Measurements from ENCODE around the gene RNF113A. TPM values are rescaled to one million over a fixed set of nuclear protein-coding genes. Genes with fewer than 3 reads are reported as not detected.
A peak's percentile ranks its signal among the peaks of the same experiment; 100 is the strongest.
"Not testable (repeated sequence)": the region's sequence is repeated elsewhere in the genome, so short reads cannot be mapped to it uniquely, and the experiment has no call there.

Gene RNF113A
- total RNA-seq, 2 experiments from 2014 or later: 25.2 to 32.8 TPM

DNA sequence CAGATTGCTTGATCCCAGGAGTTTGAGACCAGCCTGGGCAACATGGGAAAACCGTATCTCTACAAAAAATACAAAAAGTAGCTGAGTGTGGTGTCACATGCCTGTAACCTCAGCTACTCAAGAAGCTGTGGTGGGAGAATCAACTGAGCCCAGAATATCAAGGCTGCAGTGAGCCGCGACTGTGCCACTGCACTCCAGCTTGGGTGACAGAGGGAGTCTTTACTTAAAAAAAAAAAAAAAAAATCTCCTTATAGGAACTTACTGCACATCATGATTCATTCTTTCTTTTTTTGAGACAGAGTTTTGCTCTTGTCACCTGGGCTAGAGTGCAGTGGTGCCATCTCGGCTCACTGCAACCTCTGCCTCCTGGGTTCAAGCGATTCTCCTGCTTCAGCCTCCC is 43.1 kb downstream of the RNF113A start:
- Histone ChIP-seq H3K4me2 (ENCODE audit: low read length) (no peak overlapping the region), H3K4me1 (ENCODE audit: insufficient read depth, low read length, poor library complexity, severe bottlenecking) (no peaks in the 10 kb centered on the region), H3K27ac (ENCODE audit: low read depth, low read length, poor library complexity, severe bottlenecking) (no peak overlapping the region), H3K9me2 (ENCODE audit: insufficient read depth, low read length) (no peaks in the 10 kb centered on the region), H4K20me1 (ENCODE audit: insufficient read depth, low read length) (no peaks in the 10 kb centered on the region), H3K36me3 (ENCODE audit: insufficient read depth, low read length) (peaks cover 23% of the 10 kb centered on the region), H3K79me2 (ENCODE audit: insufficient read depth, low read depth, low read length) (no peaks in the 10 kb centered on the region), H3K9me3 (ENCODE audit: low read length) (no peaks in the 10 kb centered on the region), H3K4me3 (ENCODE audit: low read depth, low read length, poor library complexity, severe bottlenecking) (no peak overlapping the region), H2AFZ (ENCODE audit: low read length) (no peak overlapping the region)
- no peak for DNase-seq (ENCODE audit: low spot score)
- ChIA-PET CTCF (ENCODE audit: unreplicated experiment) (no interaction called here), POLR2A (no interaction called here)
- intact Hi-C loops (cut with micrococcal nuclease; ENCODE audit: unreplicated experiment): no loop called here
- TF ChIP-seq CTCF (conservative IDR thresholded peaks at IDR 0.05; ENCODE audit: low read length): no peak
- no peak for TF ChIP-seq EZH2phosphoT487 (IDR thresholded peaks at IDR 0.05; ENCODE audit: borderline replicate concordance, low read depth, low read length)
- no TSS peak for BruUV-seq (replicated peaks)

DNA sequence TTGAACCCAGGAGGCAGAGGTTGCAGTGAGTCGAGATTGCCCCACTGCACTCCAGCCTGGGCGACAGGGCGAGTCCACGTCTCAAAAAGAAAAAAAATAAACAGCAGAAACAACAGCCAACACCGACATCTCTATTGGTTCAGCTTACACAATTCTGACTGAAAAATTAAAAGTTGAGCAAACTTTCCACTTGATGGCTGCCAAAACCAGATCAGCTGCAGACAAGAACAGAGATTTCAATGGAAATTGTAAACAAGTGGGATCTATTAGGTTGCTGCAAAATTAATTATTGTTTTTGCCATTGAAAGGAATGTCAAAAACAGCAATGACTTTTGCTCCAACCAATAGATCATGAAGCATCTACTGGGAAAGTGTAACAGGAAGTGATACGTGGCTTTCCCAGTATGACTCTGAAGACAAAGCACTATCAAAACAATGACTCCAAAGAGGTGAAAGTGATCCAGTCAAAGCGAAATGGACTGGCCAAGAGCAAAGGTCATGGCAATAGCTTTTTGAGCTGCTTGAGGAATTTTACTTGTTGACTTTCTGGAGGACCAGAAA is 45.1 kb downstream of the RNF113A start:
- Histone ChIP-seq H3K9me2 (ENCODE audit: insufficient read depth, low read length) (no peaks in the 10 kb centered on the region), H3K4me1 (ENCODE audit: insufficient read depth, low read length, poor library complexity, severe bottlenecking) (peaks cover 5% of the 10 kb centered on the region), H3K79me2 (ENCODE audit: insufficient read depth, low read depth, low read length) (no peaks in the 10 kb centered on the region), H3K27ac (ENCODE audit: low read depth, low read length, poor library complexity, severe bottlenecking) (no peak overlapping the region), H2AFZ (ENCODE audit: low read length) (no peak overlapping the region), H3K4me2 (ENCODE audit: low read length) (no peak overlapping the region), H4K20me1 (ENCODE audit: insufficient read depth, low read length) (no peaks in the 10 kb centered on the region), H3K36me3 (ENCODE audit: insufficient read depth, low read length) (peaks cover 7% of the 10 kb centered on the region), H3K9me3 (ENCODE audit: low read length) (no peaks in the 10 kb centered on the region), H3K4me3 (ENCODE audit: low read depth, low read length, poor library complexity, severe bottlenecking) (no peak overlapping the region)
- TF ChIP-seq EZH2phosphoT487 (IDR thresholded peaks at IDR 0.05; ENCODE audit: borderline replicate concordance, low read depth, low read length) (no peak), CTCF (conservative IDR thresholded peaks at IDR 0.05; ENCODE audit: low read length) (no peak)
- ChIA-PET POLR2A (no interaction called here), CTCF (ENCODE audit: unreplicated experiment) (no interaction called here)
- intact Hi-C loops (cut with micrococcal nuclease; ENCODE audit: unreplicated experiment): no loop called here
- DNase-seq (ENCODE audit: low spot score): no peak
- BruUV-seq (replicated peaks): no TSS peak

DNA sequence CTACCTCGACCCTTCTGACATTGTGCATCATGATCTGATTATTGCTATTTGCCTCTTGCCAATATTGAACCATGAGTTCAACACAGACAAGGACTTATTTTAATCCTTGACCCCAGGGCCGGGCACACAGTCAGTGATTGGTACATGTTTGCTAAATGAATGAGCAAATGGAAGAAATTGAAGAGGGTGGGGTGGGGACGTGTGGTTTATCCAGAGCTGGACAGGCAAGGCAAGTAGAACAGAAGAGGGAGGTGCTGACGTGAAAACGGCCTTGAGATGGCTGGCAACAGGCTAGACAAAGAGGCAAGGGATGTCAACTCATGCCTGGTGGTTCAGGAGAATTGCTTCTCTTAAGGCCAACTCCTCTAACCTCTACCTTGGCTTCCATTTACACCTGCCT is 47.3 kb downstream of the RNF113A start:
- DNase-seq (ENCODE audit: low spot score); H3K27ac ChIP-seq (ENCODE audit: low read depth, low read length, poor library complexity, severe bottlenecking); H3K9me2 ChIP-seq (ENCODE audit: insufficient read depth, low read length); H3K79me2 ChIP-seq (ENCODE audit: insufficient read depth, low read depth, low read length); intact Hi-C loops (cut with micrococcal nuclease; ENCODE audit: unreplicated experiment); H3K4me1 ChIP-seq (ENCODE audit: insufficient read depth, low read length, poor library complexity, severe bottlenecking); H3K9me3 ChIP-seq (ENCODE audit: low read length); H3K4me3 ChIP-seq (ENCODE audit: low read depth, low read length, poor library complexity, severe bottlenecking); H3K36me3 ChIP-seq (ENCODE audit: insufficient read depth, low read length); POLR2A ChIA-PET; H3K4me2 ChIP-seq (ENCODE audit: low read length); H4K20me1 ChIP-seq (ENCODE audit: insufficient read depth, low read length); BruUV-seq (replicated peaks); CTCF ChIA-PET (ENCODE audit: unreplicated experiment); H2AFZ ChIP-seq (ENCODE audit: low read length): not testable (repeated sequence)

DNA sequence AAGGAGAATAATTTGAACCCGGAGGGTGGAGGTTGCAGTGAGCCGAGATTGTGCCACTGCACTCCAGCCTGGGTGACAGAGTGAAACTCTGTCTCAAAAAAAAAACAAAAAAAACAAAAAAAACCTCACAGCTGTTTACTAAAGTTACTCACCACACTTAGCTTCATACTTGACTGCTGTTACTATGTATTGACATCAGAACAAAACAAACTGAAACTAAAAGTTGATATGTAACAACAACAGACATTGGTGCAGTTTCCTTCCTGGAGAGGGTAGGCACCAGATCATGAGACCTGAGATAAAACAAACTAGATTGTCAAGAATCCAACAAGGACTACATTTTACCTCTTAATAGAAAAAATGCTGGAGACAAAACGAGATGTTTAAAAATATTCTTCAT is 49.8 kb downstream of the RNF113A start:
- 0 out of 2 replicates have a peak overlapping the region, but pooled peaks have one; percentile 10 for H3K4me2 ChIP-seq (ENCODE audit: low read length)
- CTCF ChIA-PET (ENCODE audit: unreplicated experiment); H3K4me1 ChIP-seq (ENCODE audit: insufficient read depth, low read length, poor library complexity, severe bottlenecking); BruUV-seq (replicated peaks); H3K9me3 ChIP-seq (ENCODE audit: low read length); H4K20me1 ChIP-seq (ENCODE audit: insufficient read depth, low read length); H3K36me3 ChIP-seq (ENCODE audit: insufficient read depth, low read length); H3K27ac ChIP-seq (ENCODE audit: low read depth, low read length, poor library complexity, severe bottlenecking); H3K79me2 ChIP-seq (ENCODE audit: insufficient read depth, low read depth, low read length); H3K9me2 ChIP-seq (ENCODE audit: insufficient read depth, low read length); intact Hi-C loops (cut with micrococcal nuclease; ENCODE audit: unreplicated experiment); H3K4me3 ChIP-seq (ENCODE audit: low read depth, low read length, poor library complexity, severe bottlenecking); H2AFZ ChIP-seq (ENCODE audit: low read length): not testable (repeated sequence)
- DNase-seq (ENCODE audit: low spot score): peak; percentile 7
- POLR2A ChIA-PET: interaction anchor here (0.6 to 1.5 kb wide), 5 partner anchors 12 to 756 kb away, joined by 3 to 9 read pairs (median 4); no protein-coding TSS in a partner anchor
